Measurements from ENCODE around the gene FOXO1.
A peak's percentile ranks its signal among the peaks of the same experiment; 100 is the strongest.

Gene FOXO1

GRCh38 chr13:40590112-40590862 is 76.2 kb downstream of the FOXO1 start:
- TF ChIP-seq CTCF (IDR thresholded peaks at IDR 0.05), result no peak

GRCh38 chr13:40589285-40590109 is 76.9 kb downstream of the FOXO1 start:
- DNase-seq, result peak in 1 of 2 donors; percentile 56
- Histone ChIP-seq H3K4me3 (no peak overlapping the region), H3K36me3 (no peaks in the 10 kb centered on the region), H3K9me3 (no peaks in the 10 kb centered on the region), H3K4me1 (peaks cover 0 to 63% (median 47%) of the 10 kb centered on the region in 4 donors), H3K27ac (peak overlapping the region; percentile 9 to 43), H3K27me3 (no peaks in the 10 kb centered on the region)
- intact Hi-C loops (cut with DNase I; ENCODE audit: low total_unique reads), result no loop called here
- no peak for TF ChIP-seq CTCF (IDR thresholded peaks at IDR 0.05)

More at GRCh38 chr13:40590112-40590862, 76.2 kb downstream of the FOXO1 start:
- no peak for DNase-seq
- Histone ChIP-seq H3K36me3 (no peaks in the 10 kb centered on the region), H3K27me3 (no peaks in the 10 kb centered on the region), H3K4me1 (peaks cover 0 to 62% (median 47%) of the 10 kb centered on the region in 4 donors), H3K4me3 (no peak overlapping the region), H3K9me3 (no peaks in the 10 kb centered on the region), H3K27ac (peak overlapping the region; percentile 9 to 43)
- intact Hi-C loops (cut with DNase I; ENCODE audit: low total_unique reads), result no loop called here

GRCh38 chr13:40588101-40588500 is 78.3 kb downstream of the FOXO1 start:
- H3K36me3 ChIP-seq, result no peaks in the 10 kb centered on the region
- DNase-seq, result no peak
- no peak overlapping the region for H3K4me3 ChIP-seq
- H3K4me1 ChIP-seq, result peaks cover 0 to 63% (median 47%) of the 10 kb centered on the region in 4 donors
- peaks cover 0 to 2% (median 0%) of the 10 kb centered on the region in 3 donors for H3K9me3 ChIP-seq
- no peak overlapping the region for H3K27ac ChIP-seq
- no peaks in the 10 kb centered on the region for H3K27me3 ChIP-seq
- intact Hi-C loops (cut with DNase I; ENCODE audit: low total_unique reads), result no loop called here
- TF ChIP-seq CTCF (IDR thresholded peaks at IDR 0.05), result no peak

GRCh38 chr13:40586886-40587565 is 79.4 kb downstream of the FOXO1 start:
- Histone ChIP-seq H3K9me3 (peaks cover 0 to 7% (median 0%) of the 10 kb centered on the region in 3 donors), H3K4me1 (peaks cover 0 to 63% (median 47%) of the 10 kb centered on the region in 4 donors), H3K4me3 (no peak overlapping the region), H3K27me3 (no peaks in the 10 kb centered on the region), H3K36me3 (no peaks in the 10 kb centered on the region), H3K27ac (no peak overlapping the region)
- no peak for DNase-seq
- intact Hi-C loops (cut with DNase I; ENCODE audit: low total_unique reads), result no loop called here
- TF ChIP-seq CTCF (IDR thresholded peaks at IDR 0.05), result peak in 1 of 2 experiments; percentile 16

GRCh38 chr13:40585911-40586471 is 80.5 kb downstream of the FOXO1 start:
- peaks cover 0 to 65% (median 44%) of the 10 kb centered on the region in 4 donors for H3K4me1 ChIP-seq
- intact Hi-C loops (cut with DNase I; ENCODE audit: low total_unique reads), result no loop called here
- no peak overlapping the region for H3K4me3 ChIP-seq
- DNase-seq, result no peak
- no peak for TF ChIP-seq CTCF (IDR thresholded peaks at IDR 0.05)
- H3K27me3 ChIP-seq, result no peaks in the 10 kb centered on the region
- H3K9me3 ChIP-seq, result peaks cover 0 to 7% (median 0%) of the 10 kb centered on the region in 3 donors
- H3K36me3 ChIP-seq, result no peaks in the 10 kb centered on the region
- no peak overlapping the region for H3K27ac ChIP-seq

All from tibial artery (tissue), 4 donors.